HG03571 (cell line): ENCODE data around the gene BCL2L14.

Experiments
- ATAC-seq: cut with Tn5 transposase; IDR thresholded peaks from one replicate; pipeline ENCODE4 v1.9.1; 2021; ENCODE audit not compliant: unreplicated experiment

Gene BCL2L14

DNA sequence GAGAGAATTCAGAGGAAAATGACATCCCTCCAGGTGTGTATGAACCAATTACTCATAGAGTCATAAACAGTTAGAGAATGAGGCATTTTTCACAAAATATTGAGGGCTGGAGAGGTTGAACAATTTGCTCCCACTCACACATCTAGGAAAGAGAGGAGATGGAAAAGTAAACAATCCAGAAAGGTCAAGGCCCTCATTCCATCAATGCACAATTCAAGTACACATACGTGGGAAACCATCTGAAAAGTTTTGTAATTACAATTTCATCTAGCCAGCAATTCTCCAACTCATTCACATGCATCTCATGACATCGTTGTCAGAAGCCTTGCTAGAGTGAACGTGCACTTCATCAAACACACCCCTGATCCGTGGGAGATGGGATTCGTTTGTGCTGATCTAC is 15.7 kb upstream of the BCL2L14 start:
- no peak for ATAC-seq

DNA sequence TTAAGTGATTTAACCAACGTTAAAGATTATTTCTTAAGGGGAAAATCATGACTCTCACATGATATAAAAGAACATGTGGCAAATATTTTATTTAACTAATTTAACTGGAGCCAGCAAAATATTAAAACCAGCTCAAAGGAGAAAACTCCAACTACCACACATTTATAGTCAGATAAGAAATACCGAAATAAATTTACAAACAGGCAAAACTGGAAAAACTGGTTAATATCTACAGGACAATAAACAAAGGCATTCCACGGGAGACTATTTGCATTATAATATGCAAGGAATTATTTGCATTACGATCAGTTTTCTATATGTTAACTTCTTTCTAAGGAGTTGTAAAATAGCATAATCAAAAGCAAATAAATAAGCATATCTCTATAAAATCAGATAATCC is 13.8 kb upstream of the BCL2L14 start:
- no peak for ATAC-seq

DNA sequence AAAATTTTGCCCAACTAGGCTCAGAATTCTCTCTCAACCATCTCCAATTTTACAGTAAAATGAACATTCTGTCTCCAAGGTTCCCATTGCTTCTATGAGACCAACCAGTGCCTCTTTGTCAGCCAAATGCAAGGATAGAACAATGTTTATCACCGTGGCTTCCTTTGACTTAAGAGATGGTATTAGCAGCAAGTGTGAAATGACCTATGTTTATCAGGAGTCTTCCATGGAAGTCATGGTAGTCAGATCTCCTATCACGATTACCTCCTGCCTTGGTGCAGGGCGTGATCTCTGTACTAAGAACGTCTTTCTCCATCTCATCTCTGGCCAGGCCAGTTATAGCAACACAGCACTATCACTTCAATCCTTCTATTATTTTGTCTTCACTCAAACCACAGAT is 6.1 kb upstream of the BCL2L14 start:
- no peak for ATAC-seq

DNA sequence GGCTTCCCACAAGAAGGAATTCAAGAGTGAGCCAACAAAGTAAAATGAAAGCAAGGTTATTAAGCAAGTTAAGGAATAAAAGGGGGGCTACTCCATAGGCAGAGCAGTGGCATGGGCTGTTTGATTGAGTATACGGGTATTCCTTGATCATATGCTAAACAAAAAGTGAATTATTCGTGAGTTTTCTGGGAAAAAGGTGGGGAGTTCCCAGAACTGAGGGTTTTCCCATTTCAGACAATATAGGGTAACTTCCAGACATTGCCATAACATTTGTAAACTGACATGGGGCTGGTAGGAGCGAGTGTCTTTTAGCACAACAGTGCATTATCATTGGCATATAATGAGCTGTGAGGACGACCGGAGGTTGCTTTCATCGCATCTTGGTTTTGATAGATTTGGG is 2.0 kb upstream of the BCL2L14 start:
- no peak for ATAC-seq

DNA sequence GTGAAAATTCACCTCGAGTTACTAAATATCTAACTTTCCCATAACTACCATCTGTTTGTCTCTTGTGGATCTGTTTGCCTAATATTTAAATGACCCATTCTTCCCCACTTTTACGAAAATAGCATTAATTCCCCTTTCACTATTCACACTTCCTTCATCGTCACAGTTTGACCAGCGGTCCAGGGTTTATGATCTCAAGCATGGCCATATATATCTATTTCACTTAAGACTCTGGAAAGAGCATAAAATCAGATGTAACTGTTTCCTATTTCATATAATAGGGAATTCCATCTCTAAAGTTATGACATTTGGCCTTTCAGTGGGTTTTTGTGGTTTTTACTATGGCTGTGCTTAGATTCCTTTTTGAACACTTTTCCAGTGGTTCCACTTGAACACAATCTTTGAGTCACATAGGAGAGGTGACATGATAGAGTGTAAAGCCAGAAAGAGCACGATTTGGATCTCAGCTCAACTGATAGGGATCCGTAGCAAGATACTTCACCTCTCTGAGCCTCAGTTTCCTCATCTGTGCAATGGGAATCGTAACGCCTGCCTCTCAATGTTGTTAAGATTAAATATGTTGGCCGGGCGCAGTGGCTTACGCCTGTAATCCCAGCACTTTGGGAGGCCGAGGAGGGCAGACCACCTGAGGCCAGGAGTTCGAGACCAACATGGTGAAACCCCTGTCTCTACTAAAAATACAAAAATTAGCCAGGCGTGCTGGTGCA is 754 bp upstream of the BCL2L14 start:
- ATAC-seq, result no peak

DNA sequence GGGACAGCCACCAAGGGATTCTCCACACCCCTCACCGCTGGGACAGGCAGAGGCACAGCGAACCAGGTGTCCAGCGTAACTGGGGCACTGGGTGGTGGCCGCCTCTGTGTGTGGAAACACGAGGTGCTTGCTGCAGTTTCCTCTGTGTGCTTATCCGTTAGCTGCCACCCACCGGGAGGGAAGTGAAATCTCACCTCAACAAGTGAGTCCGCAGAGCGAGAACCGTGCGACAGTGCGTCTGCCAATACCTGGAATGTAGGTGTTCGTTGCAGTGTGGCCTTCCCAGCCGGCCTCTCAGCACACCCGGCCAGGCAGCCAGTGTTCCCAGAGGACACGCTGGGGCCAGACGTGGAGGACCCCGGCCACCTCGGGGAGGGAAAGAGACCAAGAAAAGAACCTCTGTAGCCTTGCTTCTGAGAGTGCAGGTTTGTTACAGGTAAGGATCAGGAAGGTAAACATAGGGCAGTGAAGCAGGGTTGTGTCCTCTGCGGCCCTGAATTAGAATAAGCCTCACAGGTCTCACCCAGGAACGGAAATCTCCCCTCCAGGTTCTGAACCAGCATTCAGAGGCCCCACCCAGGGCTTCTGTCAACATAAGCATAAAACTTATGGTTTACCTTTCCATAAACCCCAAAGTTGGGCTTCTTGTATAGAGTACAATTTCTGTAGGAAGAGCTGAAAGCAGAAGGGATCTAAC is 1.5 kb downstream of the BCL2L14 start:
- no peak for ATAC-seq

DNA sequence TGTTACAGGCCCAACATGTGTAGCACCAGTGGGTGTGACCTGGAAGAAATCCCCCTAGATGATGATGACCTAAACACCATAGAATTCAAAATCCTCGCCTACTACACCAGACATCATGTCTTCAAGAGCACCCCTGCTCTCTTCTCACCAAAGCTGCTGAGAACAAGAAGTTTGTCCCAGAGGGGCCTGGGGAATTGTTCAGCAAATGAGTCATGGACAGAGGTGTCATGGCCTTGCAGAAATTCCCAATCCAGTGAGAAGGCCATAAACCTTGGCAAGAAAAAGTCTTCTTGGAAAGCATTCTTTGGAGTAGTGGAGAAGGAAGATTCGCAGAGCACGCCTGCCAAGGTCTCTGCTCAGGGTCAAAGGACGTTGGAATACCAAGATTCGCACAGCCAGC is 8.6 kb downstream of the BCL2L14 start:
- ATAC-seq, result no peak

DNA sequence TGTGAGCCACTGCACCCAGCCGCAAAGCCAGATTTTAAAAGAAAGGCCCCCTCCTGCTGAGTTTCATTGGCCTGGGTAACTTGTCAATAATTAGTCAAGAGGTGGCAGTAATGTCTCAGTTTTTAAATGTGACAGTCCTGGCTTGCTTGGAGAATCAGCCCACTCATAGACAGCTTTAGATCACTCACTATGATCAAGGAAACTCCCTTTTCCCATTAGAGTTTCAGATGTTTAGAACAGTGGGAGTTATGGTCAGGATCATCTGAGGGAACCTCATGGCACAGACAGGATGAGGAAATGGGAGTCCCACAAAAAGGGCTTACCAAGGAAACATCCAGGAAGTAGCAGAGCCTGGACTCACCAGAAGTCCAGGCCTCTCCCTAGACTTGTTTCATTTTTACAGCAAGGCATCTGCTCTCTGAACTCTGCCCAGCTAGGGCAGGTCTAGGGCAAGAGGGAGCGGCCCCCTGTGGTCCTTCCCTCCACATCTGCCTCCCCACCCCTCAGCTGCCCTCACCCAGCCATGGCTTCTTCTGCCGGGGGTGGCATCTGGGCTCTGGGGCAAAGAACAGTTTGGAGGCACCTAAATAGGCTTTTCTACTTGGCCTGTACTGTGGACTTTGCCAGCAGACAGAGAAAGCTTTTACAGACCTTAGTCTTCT is 11.2 kb downstream of the BCL2L14 start:
- ATAC-seq, result no peak

DNA sequence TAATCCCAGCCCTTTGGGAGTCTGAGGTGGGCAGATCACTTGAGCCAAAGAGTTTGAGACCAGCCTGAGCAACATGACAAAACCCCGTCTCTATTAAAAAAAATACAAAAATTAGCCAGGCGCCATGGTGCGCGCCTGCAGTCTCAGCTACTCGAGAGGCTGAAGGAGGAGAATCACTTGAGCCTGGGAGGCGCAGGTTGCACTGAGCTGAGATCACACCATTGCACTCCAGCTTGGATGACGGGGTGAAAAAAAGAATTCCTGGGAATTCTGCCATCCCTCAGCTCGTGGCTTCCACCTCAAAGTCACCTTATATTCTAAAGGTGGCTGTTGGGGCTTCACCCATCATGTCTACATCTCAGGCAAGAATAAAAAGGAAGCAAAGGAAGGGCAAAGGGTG is 12.9 kb downstream of the BCL2L14 start:
- ATAC-seq, result no peak

DNA sequence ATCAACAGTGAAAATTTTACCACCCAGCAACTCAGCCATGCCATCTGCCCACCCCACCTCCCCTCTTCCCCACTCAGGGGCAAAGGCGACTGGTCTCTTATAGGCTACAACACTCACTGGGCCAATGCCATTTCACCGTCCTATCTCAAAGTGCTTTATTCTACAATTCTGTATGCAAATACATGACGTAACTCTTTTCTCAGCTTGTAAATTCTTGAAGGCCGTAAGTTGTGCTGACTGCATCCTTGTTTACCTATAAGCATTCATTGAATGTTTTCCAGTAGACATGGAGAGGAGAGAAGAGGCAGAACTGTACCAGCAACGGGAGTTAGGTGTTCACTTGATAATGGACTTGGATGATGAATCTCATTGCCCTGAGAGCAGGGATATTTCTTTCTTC is 15.6 kb downstream of the BCL2L14 start:
- no peak for ATAC-seq

DNA sequence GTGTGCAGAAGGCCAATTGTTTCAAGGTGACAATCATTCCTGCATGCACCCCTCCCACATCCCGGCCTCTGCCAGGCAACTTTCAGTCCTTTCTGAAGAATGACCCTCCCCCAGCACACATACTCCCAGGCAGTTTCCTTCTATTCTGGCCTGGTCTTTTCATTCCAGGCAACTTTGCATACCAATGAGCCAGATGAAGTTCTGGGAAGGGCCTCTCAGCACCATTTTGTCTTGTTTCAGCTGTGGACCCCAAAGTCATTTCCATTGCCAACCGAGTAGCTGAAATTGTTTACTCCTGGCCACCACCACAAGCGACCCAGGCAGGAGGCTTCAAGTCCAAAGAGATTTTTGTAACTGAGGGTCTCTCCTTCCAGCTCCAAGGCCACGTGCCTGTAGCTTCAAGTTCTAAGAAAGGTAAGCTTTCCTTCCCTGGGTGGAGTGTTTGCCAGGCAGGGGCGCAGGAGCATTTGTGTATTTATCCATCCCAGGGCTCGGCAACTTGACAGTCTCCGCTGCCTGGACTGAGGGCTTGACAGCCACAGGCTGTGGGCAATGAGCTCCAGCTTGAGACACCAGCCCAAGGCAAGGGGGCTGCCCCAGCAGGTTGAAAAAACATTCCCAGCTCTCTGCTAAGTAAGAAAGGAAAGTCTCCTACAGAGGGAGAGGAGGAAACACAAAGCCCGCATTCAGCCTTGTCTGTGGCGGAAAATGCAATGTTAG is 16.4 kb downstream of the BCL2L14 start:
- ATAC-seq, result no peak

DNA sequence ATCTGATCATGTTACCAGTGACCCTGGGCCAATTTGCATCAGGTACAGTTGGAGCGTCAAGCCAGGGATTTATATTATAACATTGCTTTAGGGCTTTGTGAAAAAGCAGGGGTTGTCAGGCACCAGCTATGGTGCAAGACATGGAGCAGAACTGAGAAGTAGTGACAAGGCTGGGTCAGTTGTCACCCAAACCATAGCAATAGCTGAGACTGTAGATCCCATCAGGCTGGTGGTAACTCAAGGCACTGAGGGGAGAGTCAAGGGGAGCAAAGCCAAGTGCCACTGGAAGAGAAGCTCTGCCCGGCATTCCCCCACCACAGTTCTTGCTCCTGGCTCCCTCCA is 16.9 kb downstream of the BCL2L14 start:
- no peak for ATAC-seq

DNA sequence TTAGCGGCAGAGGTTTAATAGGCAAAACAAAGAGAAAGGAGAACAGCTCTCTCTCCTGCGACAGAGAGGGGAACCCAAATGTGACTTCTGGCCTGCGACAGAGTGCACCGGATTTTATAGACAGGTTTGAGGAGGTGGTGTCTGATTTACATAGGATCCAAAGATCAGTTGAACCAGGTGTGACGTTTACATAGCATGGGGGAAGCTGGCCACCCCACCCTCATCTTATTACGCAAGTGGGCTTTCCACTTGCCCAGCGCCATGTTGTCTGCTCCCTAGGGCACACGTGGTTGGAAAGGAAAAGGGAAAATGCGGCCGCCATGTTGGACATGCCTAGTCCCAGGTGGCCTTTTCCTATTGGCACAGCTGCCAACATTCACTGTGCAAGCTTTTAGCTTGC is 17.4 kb downstream of the BCL2L14 start:
- no peak for ATAC-seq

DNA sequence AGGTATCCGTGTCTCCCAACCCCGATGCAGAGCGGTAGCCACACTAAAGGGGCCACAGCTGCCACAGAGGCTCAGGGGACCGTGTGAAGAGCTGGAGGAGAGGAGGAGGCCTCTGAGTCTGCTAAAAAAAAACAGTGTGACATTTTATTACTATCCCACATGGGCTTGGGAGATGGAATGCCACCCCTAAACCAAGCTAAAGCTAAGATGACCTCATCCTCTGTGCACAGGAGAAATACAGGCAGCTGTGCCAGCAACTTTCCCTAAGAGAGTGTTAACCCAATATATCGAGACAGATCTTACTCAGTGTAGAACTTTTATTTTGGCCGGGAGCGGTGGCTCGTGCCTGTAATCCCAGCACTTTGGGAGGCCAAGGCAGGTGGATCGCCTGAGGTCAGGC is 18.0 kb downstream of the BCL2L14 start:
- no peak for ATAC-seq

DNA sequence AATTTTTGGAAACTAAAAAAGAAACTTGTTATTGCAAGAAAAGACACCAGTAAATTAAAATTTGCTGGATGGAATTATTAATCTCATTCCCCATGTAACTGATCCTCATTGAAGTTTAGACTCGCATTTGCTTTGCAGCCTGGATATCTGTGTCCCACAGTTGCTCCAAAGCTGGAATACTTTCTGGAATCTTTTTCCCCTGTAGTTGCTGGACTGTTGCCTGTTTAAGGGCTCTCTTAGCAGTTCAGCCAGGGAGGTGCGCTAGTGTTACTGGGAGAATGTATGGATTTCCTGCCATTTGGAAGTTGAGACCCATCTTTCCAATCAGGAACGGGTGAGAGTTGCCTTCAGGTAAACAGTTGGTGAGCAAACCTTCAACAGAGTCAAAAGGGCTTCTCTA is 20.3 kb downstream of the BCL2L14 start:
- no peak for ATAC-seq

DNA sequence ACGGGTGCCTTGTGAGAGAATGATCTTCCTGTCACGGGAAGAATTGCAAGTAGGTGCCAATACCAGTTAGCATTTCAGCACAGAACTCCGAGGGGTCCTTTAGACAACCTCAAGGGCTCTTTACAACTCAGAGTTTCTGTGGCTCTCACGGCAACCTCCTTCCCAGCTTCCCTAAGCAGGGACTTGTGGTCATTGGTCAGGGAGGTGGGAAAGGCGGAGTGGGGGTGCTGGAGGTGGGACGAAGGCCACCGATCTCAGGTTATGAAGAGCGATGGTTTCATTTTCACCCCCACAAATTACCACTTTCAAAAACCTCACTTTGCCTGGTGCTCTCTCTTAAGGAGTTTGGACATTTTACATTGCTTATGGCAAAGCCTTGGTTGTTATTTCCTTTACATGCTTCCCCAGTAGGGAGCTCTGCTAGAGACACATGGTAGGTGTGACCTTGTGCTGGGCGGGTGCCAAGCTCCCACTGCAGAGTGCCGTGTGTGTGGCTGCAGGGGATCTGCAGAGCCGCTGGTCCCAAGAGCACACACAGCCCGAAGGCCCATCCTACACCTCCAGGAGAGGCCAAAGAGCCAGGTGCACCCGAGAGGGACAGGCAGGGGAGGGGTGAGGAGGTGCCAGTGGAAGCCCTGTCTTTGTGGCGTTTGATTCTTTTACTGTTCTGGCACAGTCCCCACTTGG is 21.4 kb downstream of the BCL2L14 start:
- no peak for ATAC-seq

DNA sequence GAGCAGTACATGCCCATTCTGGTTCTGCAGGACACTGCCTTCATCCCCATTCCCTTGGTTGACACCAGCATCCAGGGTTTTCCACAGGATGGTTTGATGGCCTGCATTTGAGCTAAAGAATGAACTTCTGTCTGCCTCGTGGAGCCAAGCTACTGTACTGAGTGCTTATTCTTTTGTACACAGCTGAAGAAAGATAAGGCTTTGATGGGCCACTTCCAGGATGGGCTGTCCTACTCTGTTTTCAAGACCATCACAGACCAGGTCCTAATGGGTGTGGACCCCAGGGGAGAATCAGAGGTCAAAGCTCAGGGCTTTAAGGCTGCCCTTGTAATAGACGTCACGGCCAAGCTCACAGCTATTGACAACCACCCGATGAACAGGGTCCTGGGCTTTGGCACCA is 23.7 kb downstream of the BCL2L14 start:
- ATAC-seq, result no peak

DNA sequence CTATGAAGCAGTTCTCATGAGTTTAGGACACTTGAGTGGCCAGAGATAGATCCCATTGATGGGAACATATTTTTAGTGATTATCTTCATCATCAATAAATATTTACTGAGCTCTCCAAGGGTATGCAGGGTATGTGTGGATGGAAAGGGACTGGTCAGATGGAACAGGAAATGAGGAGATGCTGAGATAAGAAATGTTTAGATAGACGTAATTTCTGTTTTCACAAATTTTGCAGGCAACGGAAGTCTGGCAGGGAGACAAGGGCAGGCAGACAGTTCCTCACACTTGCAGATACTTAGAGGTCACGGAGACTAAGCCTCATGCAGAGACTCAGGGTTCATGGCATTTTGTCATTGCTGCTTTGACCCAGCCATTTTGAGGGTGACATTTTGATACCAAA is 24.3 kb downstream of the BCL2L14 start:
- no peak for ATAC-seq

DNA sequence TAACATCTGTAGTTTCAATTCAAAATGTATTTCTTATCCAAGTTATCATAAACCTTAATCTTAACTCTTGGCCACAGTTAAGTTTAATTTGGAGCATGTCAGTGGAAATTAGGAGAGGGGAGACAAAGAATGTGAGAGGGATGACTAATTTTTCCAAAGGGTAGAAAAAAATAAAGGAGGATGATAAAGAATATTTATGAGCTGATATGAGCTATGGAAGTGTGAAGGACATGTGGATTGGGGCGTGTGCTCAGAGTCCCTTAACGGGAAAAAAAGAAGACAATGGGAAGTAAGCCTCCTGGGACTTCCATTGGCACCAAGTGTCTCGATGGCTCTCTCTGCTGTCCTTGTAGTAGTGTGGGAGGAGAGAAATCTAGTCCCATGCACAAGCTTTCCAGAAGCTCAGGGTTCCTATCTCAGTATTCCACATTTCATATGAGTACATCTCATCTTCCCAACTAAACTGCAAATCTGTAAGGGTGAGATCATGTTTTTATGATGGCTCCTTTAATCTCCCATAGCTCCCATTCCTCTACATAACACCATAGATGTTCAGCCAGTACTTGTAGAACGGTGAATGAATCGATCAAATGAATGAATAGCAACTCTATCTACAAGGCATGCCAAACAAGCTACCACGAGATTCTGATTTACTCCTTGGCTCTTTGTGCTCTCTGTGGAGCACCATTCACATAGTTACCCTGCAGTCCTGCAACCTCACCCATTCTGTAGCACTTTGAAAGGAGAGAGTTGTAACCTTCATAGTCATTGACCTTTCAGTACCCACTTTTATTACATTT is 27.4 kb downstream of the BCL2L14 start:
- no peak for ATAC-seq

DNA sequence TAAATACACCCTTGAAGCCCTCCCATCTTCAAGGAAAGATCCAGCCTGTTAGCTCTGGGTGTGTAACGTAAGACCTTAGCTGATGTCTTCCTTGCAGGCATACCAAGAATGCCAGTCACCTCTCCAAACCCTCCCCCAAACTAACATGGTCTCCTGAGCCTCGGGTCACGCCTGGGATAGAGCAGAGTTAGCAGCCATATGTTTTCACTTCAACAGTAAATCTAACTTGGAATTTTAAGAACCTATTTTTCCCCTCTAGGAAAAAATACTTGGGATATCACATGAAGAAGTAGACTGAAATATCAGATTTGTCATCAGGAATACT is 27.9 kb downstream of the BCL2L14 start:
- ATAC-seq, result no peak

DNA sequence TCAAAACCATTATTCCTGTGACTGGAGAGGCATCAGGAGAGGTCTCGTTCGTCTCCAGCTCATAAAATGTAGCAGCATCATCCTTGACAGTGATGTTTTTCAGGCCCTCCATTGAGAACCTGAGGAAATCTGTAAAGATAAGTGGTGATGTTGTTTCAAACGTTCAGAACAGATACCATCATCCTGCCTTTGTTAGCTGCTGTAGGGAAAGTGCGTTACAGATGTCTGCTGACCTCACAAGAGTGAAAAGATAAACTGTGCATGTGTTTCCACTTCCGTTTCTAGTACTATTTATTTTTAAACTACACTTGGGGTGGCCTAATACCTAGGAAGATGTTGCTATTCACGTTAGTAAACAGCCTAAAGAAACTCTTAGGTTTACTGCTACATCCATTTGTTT is 28.4 kb downstream of the BCL2L14 start:
- ATAC-seq, result no peak
